ENCODE results near the gene PKMYT1. TPM values are rescaled to one million over a fixed set of nuclear protein-coding genes. Genes with fewer than 3 reads are reported as not detected.
"Not testable (repeated sequence)": the region's sequence is repeated elsewhere in the genome, so short reads cannot be mapped to it uniquely, and the experiment has no call there.

The PKMYT1 gene
- total RNA-seq, 2 donors from 2014 or later = 5.9 TPM; not detected in 1

DNA sequence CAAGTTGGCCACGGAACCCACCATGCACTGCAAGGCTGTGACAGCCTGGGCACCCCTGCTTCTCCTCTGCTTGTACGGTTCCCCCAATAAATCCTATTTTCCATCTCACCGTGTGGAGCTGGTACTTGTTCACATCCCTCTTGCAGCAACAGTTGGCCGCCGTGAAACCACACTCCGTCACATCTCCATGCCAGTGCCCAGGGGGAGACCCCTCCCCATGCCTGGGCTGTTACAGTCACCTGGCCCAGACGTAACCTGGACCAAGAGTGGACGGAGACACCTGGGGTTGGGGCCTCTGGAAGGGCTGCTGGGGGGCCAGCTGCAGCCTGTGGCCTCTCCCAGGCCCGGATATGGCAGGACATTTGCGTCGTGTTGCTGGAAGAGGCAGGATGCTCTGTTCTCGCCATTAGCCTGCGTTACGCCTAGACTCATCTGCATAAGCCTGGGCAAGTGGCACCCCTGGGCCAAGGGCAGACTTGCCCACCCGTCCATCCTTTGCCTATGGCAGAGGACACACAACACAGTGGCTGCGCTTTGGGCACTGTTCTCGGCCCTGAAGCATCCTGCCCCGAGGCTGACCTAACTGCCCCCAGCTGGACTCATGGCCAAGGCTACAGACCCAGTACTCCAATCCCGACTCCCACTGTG is 30.4 kb downstream of the PKMYT1 start:
- Histone ChIP-seq H3K4me3 (no peak overlapping the region), H3K9me3 (no peaks in the 10 kb centered on the region), H3K27ac (no peak overlapping the region), H3K27me3 (replicated peaks; ENCODE audit: insufficient read depth) (no peaks in the 10 kb centered on the region), H3K4me1 (ENCODE audit: control insufficient read depth in 1 of 2, low read depth in 2 of 2) (no peaks in the 10 kb centered on the region), H3K36me3 (peaks cover 8% of the 10 kb centered on the region)
- DNase-seq (ENCODE audit: low spot score) (no peak), ATAC-seq (ENCODE audit: insufficient number of reproducible peaks, low FRiP score, low read depth) (no peak)
- no peak for TF ChIP-seq CTCF (IDR thresholded peaks at IDR 0.05)

DNA sequence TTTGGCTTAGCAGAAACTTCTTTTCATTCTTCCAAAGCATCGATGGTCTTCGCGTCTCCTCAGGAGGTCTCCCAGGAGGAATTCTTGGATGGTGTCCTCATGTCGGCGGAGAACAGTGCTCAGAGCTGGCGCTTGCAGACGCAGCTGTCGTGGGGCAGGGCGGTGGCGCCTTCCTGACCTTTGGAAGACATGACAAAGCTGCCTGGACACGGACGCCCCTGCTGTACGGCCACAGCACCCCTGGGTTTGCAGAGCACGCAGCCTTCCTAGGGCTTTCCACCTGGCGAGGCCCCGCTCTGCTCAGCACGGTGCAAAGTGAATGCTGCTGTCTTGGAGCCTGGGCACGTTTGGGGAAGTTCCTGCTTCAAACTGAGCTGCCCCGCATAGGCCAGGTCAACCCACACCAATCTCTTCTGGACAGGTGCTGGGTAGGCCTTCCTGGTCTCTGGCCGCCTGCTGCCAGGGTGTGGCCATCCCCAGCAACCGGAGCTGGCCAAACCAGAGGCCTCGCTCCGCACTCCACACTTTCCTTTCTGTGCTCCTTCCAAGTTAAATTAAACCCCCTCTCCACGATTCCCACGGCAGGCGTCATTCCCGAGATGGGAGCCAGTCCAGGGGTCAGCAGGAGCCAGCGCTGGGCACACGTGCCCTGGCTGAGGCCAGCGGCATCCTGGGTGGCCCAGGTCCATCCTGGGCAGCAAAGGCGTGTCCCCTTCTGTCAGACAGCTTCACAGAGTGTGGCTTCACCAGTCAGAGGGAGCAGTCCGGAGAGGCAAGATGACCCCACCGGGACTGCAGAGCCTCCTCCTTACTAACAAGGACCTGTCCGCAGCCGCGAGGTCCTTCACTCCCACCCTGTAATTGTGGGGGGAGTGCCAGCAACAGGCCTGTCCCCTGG is 31.2 kb downstream of the PKMYT1 start:
- no peak for TF ChIP-seq CTCF (IDR thresholded peaks at IDR 0.05)
- no peaks in the 10 kb centered on the region for H3K4me1 ChIP-seq (ENCODE audit: control insufficient read depth in 1 of 2, low read depth in 2 of 2)
- peaks cover 9% of the 10 kb centered on the region for H3K36me3 ChIP-seq
- DNase-seq (ENCODE audit: low spot score) (no peak), ATAC-seq (ENCODE audit: insufficient number of reproducible peaks, low FRiP score, low read depth) (no peak)
- no peak overlapping the region for H3K4me3 ChIP-seq
- H3K27me3 ChIP-seq (replicated peaks; ENCODE audit: insufficient read depth) = no peaks in the 10 kb centered on the region
- no peak overlapping the region for H3K27ac ChIP-seq
- no peaks in the 10 kb centered on the region for H3K9me3 ChIP-seq

DNA sequence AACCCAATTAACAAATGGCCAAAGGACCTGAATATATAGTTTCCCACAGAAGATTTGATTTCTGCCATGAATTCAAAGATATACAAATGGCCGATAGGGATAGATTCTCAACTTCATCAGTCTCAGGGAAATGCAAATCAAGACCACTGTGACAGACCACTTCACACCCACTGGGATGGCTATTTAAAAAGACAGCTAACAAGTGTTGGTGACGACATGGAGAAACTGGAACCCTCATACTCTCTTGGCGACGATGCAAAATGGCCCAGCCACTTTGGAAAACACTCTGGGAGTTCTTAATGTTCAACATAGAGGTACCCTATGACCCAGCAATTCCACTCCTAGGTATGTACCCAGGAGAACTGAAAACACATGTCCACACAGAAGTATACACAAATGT is 33.6 kb downstream of the PKMYT1 start:
- H3K27ac ChIP-seq = no peak overlapping the region
- peaks cover 23% of the 10 kb centered on the region for H3K36me3 ChIP-seq
- H3K4me3 ChIP-seq = no peak overlapping the region
- ATAC-seq (ENCODE audit: insufficient number of reproducible peaks, low FRiP score, low read depth) (no peak), DNase-seq (ENCODE audit: low spot score) (no peak)
- no peak for TF ChIP-seq CTCF (IDR thresholded peaks at IDR 0.05)
- no peaks in the 10 kb centered on the region for H3K9me3 ChIP-seq
- no peaks in the 10 kb centered on the region for H3K4me1 ChIP-seq (ENCODE audit: control insufficient read depth in 1 of 2, low read depth in 2 of 2)
- no peaks in the 10 kb centered on the region for H3K27me3 ChIP-seq (replicated peaks; ENCODE audit: insufficient read depth)

DNA sequence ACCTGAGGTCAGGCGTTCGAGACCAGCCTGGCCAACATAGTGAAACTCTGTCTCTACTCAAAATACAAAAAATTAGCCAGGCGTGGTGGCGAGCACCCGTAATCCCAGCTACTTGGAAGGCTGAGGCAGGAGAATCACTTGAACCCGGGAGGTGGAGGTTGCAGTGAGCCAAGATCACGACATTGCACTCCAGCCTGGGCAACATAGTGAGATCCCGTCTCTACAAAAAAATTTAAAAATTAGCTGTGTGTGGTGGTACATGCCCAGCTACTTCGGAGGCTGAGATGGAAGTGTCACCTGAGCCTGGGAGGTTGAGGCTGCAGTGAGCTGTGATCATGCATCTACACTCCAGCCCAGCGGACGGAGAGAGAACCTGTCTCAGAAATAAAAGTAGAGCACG is 36.5 kb downstream of the PKMYT1 start:
- not testable (repeated sequence) for ATAC-seq (ENCODE audit: insufficient number of reproducible peaks, low FRiP score, low read depth); H3K27ac ChIP-seq; H3K4me3 ChIP-seq; H3K27me3 ChIP-seq (replicated peaks; ENCODE audit: insufficient read depth); H3K4me1 ChIP-seq (ENCODE audit: control insufficient read depth in 1 of 2, low read depth in 2 of 2); DNase-seq (ENCODE audit: low spot score); H3K9me3 ChIP-seq
- peaks cover 52% of the 10 kb centered on the region for H3K36me3 ChIP-seq

DNA sequence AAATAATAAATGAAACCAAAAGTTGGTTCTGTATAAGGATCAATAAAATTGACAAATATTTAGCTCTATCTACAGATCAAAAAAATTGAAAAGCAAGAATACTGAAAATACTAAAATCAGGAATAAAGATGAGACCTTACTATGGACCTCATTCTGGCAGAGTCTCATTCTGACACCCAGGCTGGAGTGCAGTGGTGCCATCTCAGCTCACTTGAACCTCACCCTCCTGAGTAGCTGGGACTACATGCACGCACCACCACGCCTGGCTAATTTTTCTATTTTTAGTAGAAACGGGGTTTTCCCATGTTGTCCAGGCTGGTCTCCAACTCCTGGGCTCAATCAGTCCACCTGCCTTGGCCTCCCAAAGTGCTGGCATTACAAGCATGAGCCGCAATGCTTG is 38.2 kb downstream of the PKMYT1 start:
- Histone ChIP-seq H3K36me3 (peaks cover 67% of the 10 kb centered on the region), H3K4me3 (no peak overlapping the region), H3K9me3 (no peaks in the 10 kb centered on the region), H3K4me1 (ENCODE audit: control insufficient read depth in 1 of 2, low read depth in 2 of 2) (no peaks in the 10 kb centered on the region), H3K27me3 (replicated peaks; ENCODE audit: insufficient read depth) (no peaks in the 10 kb centered on the region), H3K27ac (no peak overlapping the region)
- ATAC-seq (ENCODE audit: insufficient number of reproducible peaks, low FRiP score, low read depth) (no peak), DNase-seq (ENCODE audit: low spot score) (no peak)
- TF ChIP-seq CTCF (IDR thresholded peaks at IDR 0.05) = no peak
